Fibroblast of gingiva (primary cell): ENCODE results near the gene RNF111.
"Not testable (repeated sequence)": the region's sequence is repeated elsewhere in the genome, so short reads cannot be mapped to it uniquely, and the experiment has no call there.

Experiments used
- DNase-seq: peaks from one replicate; pipeline ENCODE4 v3.0.0-alpha.2; 2011; ENCODE audit warnings: low read depth

RNF111 gene

GRCh38 chr15:59133929-59134427 lies 146.5 kb downstream of the RNF111 start:
- DNase-seq = no peak

GRCh38 chr15:59137566-59137965 lies 150.1 kb downstream of the RNF111 start:
- DNase-seq = no peak

GRCh38 chr15:59138243-59138642 lies 150.8 kb downstream of the RNF111 start:
- peak; percentile 28 for DNase-seq

- no peak for DNase-seq
These were observed 153.2 kb downstream of the RNF111 start for GRCh38 chr15:59140422-59141226.

- DNase-seq = no peak
These were observed 155.8 kb downstream of the RNF111 start for GRCh38 chr15:59143281-59143680.

- not testable (repeated sequence) for DNase-seq
These were observed 157.1 kb downstream of the RNF111 start for GRCh38 chr15:59144594-59144993.
